Lower leg skin (tissue), 3 donors: ENCODE results near the gene GHRL.

Source experiments
- CTCF ChIP-seq, 3 donors: fragments of 450-650 bp; IDR thresholded peaks; one replicate each; pipeline ENCODE4 v1.5.1; 2016; ENCODE audit warnings: antibody characterized with exemption in 3 of 3, mild to moderate bottlenecking in 3 of 3, moderate library complexity in 2 of 3
- POLR2A ChIP-seq, 2 donors: fragments of 450-650 bp; IDR thresholded peaks; one replicate each; pipeline ENCODE4 v1.6.1; 2016 to 2017; ENCODE audit warnings: antibody characterized with exemption in 2 of 2, mild to moderate bottlenecking in 1 of 2, moderate library complexity in 1 of 2

- TF ChIP-seq POLR2A (IDR thresholded peaks at IDR 0.05): no peak
- TF ChIP-seq CTCF (IDR thresholded peaks at IDR 0.05): no peak
Measured at GRCh38 chr3:10289077-10289476, 3.7 kb downstream of the GHRL start.
